ENCODE results near the gene TFAM.

DNA sequence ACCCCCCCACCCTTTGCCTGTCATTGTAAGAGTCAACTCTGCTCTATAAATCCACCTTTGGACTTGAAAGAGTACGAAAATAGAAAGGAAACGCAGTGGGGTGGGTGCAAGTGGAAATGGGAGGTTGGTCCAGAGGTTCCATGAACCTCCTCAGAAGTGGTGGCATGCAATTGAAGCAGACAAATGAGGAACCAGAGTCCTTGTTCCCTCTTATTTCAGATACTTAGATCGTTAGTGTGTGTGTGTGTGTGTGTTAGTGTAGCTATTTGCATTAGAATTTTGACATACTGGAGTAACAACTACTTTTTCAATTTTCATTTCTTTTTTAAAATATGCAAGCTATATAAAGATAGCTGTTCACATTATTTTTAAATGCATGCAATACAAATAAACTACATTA lies 18.1 kb upstream of the TFAM start:
- TF ChIP-seq GATA2 (IDR thresholded peaks at IDR 0.05; ENCODE audit: low read depth, low read length) (no peak), GATA3 (IDR thresholded peaks at IDR 0.05; ENCODE audit: low read depth, low read length) (no peak)

Measured in SH-SY5Y (cell line).